Amniotic stem cell (primary cell): Measurements from ENCODE around the gene REXO5.
"Not testable (repeated sequence)": the region's sequence is repeated elsewhere in the genome, so short reads cannot be mapped to it uniquely, and the experiment has no call there.

Experiments used
- DNase-seq: peaks from one replicate; lab custom pipeline; 2025; lab: John Stamatoyannopoulos, UW

The REXO5 gene

GRCh38 chr16:20849589-20850390 is 43.5 kb downstream of the REXO5 start:
- DNase-seq = peak; percentile 23

GRCh38 chr16:20850981-20851380 is 44.7 kb downstream of the REXO5 start:
- no peak for DNase-seq

DNA sequence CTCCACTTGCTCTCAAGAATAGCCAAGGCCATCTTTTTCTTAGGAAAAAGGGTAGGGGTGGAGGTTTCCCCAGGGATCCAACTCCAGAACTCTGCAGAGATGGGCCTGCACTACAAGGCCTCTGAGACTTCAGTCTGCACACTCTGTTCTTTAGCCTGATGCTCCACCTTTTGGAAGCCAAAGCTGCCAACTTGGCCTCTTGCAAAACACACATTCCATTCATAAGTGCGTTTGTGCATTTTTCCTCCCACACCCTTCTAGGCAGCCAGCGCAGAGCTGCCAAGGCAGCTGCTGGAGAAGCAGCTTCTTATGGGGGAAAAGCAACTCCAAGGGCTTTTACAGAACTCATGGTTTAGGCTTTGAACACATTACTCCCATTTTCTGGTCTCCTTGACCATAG is 45.3 kb downstream of the REXO5 start:
- peak; percentile 63 for DNase-seq

- DNase-seq = no peak
Measured at GRCh38 chr16:20853143-20853542, 46.8 kb downstream of the REXO5 start.

DNA sequence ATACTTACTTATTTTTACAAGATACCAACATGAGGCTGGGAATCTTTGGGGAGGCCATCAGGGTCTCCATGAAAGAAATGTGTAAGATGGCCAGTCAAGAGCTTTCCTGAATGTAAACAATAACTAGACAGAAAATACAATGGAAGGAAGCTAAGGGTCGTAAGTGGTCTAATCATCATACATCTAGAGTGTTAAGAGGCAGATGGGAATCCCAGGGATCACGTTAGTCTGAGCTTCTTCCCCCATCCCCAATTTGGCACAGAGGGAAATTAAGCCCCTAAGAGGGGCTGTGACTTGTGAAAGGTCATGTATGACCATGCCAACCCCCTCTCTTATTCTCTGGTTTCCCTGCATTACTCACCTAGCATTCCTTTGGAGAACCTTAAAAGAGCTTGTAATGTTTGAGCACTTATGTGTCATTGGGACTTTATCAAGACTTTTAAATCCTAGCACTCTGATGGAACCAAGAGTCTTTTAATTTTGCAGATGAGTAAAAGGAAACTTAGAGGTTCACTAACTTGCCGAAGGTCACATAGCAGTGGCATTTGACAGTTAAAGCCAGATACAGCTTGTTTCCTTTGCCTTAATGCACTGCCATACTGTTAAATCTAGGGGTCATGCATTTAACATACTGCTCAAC is 47.8 kb downstream of the REXO5 start:
- DNase-seq = no peak

GRCh38 chr16:20854963-20855362 is 48.6 kb downstream of the REXO5 start:
- no peak for DNase-seq

- DNase-seq = no peak
Measured at GRCh38 chr16:20857281-20857680, 51.0 kb downstream of the REXO5 start.

DNA sequence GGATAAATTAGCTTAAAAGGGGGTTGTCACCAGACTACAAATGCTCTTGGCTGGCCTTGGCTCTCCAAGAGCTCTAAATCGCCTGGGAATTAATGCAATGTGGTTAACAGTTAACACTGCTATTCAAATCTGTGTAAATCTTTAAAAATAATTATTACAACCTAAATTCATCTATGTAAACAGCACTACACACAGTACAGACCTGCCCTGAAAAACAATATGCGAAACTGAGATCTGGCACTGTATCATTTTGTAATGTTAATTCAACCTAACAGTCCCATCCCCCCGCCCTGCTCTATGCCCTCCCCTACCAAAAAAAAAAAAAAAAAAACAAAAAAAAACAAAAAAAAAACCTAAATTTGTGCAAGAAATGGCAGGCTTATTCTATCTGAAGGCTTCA is 52.9 kb downstream of the REXO5 start:
- no peak for DNase-seq

DNA sequence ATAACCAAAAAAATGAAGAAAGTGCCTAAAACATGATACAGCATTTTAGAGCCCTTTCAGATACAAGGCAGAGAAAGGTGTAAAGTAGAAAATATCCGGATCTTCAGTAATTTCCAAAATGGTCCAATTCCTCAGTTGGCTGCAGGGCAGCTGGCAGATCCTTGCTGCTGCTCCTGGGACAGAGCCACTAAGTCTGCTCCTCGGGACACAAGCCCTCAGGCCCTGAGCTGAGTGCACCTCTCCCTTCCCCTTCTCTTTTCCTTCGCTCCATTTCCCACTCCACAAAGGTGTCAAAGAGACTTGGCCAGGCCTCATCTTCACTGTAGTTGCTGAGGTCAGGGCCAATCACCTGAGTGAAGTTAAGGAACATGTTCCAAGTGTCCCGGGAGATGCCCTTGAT is 53.4 kb downstream of the REXO5 start:
- DNase-seq = no peak

DNA sequence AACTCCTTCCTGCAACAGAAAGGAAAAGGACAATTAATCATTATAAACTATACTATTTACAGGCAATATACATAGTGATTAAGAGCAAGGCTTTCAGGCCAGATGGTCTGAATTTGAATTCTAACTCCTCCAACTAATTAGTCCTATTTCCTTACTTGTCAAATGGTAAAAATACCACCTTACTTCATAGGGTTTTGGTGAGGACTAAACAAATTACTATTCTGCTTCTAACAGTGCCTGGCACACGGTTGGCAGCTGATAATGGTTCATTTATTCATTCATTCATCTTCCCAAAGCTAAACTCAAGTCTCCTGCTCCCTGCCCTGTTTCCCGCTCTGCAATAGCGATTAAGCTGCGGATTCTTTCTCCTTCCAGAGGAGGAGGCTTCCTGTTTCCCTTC is 54.0 kb downstream of the REXO5 start:
- no peak for DNase-seq

DNA sequence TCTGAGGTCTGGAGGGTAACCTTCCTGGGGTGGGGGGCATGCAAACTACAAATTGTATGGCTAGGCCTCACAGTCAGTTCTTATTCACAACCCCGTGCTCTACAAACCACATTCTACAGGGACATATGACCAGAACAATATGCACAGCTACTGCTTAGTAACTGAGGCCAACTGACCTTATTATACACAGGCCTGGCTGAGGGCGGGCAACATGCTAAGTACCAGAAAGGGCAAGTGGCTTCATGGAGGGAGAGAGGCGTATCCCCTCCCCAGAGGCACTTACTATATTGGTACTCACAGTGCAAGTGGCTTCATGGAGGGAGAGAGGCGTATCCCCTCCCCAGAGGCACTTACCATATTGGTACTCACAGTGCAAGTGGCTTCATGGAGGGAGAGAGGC is 54.7 kb downstream of the REXO5 start:
- not testable (repeated sequence) for DNase-seq

DNA sequence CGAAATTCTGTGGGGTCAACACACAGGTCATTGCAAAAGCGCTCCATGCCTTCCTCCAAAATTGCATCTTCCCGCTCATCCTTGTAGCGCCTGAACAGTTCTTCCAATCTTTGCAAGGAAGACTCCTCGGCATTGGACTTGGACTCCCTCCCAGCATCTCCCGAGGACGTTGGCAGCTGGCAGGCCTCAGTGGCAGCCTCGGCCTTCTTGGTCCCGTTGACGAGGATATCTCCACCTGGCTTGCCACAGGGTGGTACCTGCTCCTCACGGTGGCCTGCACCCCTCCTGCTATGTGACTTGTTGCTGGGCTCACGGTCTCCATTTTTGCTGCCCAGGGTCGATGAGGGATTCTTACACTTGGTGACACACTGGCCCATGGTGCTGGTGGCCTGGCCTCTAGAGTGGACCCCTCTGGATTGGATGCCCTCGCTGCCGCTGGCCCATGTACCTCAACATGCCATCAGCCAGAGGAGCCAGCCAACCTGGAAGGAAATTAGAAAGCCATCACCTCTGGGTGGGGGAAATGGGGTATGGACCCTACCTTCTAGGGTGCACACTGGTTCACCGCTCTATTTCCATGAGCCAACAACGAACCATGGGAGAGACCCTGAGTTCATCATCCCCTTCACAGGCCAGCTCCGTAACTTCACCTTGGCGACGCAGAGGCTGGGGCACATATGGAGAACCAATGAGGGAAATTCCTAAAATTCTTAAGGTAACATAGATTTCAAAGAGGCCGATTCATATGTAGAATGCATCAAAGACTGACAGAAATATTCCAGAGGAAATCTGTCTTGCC is 56.0 kb downstream of the REXO5 start:
- DNase-seq = no peak

DNA sequence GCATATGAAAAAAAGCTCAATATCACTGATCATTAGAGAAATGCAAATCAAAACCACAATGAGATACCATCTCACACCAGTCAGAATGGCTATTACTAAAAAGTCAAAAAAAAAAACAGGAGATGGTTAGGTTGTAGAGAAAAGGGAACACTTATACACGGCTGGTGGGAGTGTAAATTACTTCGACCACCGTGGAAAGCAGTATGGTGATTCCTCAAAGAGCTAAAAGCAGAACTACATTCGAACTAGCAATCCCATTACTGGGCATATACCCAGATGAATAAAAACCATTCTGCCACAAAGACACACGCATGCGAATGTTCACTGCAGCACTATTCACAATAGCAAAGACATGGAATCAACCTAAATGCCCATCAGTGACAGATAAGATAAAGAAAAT is 58.0 kb downstream of the REXO5 start:
- not testable (repeated sequence) for DNase-seq

DNA sequence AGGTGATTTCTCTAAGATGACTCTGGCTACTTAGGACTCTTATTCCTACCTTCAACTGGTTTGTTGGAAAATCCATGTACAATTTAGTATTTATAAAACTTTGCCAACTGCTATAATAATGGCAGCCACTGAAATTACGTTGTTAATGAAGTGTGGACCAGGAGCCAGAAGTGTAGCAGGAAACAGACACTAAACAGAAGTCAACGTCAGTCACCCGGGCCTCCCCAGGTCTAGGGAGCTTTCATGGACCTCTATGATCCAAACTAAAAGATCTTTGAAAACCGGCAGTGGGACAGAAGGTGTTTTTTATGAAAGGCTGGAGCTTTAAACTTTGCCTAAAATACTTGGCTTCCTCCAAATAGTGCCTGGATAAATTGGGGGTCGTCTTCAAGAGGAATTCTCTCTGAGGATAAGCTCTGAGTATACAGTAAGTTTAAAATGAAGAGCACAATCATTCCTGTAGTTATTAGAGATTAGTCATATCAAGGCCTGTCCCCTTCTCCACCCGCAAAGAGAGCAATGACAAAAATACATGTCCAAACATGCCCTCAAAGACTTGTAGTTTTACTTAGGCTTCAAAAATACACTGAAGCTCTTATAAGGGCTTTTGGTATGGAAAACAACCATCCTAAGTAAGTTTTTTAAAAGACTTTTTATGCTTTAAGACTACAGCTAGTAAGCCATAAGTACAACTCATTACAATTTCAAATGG is 59.2 kb downstream of the REXO5 start:
- no peak for DNase-seq

- peak; percentile 67 for DNase-seq
Measured at GRCh38 chr16:20866145-20866772, 59.9 kb downstream of the REXO5 start.

DNA sequence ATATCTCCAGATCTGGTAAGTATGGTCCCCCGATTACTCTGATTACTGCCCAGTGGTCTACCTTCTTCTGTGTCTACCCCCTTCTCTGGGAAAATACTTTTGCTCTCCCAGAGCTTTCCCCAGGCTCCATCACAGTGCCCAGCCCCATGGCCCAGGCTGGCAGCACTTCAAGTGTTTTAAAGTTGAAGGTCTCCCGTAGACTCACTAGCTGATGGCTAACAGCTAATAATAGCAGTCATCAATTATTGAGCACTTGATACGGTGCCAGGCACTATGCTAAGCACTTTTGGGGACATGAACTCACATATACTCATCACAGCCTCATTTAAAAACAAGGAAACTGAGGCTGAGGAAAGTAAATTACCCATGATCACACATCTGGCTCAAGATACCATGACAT is 60.5 kb downstream of the REXO5 start:
- no peak for DNase-seq

DNA sequence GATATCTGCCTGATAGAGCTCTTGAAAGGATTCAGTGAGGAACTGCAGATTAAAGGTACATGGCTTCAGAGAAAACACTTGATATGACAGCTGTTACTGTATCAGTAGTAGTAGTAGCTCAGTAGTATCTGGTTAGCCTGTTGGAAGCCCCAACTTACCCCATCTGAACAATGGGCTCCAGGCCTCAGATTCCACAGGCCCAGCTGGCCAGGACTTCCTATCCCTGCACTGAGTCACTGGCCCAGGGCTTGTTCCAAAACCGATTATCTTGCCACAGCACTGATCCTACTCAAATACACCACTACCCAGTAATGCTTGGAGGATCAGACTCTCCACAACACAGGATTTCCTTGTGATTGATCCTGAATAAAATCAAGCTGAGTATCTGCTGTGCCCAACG is 61.3 kb downstream of the REXO5 start:
- no peak for DNase-seq

- no peak for DNase-seq
Measured at GRCh38 chr16:20868890-20869289, 62.6 kb downstream of the REXO5 start.

- DNase-seq = no peak
Measured at GRCh38 chr16:20870122-20870820, 63.9 kb downstream of the REXO5 start.

DNA sequence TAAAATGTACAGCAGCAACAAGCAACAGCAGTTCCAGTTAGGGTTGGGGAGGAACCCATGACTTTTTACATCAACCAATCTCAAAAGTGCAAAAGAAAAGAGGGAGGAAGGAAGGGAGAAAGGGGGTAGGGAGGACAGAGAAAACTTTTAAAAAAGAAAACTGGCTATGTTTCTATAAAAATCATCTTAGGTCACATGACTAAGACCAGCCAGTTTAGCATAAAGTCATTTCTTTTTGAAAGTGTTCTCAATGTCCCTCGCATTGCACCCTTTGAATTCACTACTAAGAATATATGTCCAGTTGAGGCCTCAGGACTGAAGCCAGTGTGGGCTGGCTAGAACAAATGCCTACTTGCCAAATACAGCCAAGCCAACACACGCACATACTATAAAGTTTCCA is 64.9 kb downstream of the REXO5 start:
- no peak for DNase-seq
